SK-N-SH (cell line): ENCODE measurements around the gene PTPRK. TPM values are rescaled to one million over a fixed set of nuclear protein-coding genes. Genes with fewer than 3 reads are reported as not detected.

Experiments used
- CTCF ChIA-PET: fragments of 300-600, 350-600 bp; formaldehyde crosslinking; extraction: SDS; loops from one replicate; lab custom pipeline; 2021; lab: Yijun Ruan, JAX
- POLR2A ChIA-PET: fragments of 350-600 bp; sonication (Branson Sonifier 250); formaldehyde crosslinking; extraction: SDS; loops from one replicate; lab custom pipeline; 2020; ENCODE audit warnings: antibody characterized with exemption, inconsistent platforms; lab: Yijun Ruan, JAX
- DNase-seq: peaks from one replicate; pipeline ENCODE4 v3.0.0; 2012
- H2AFZ ChIP-seq: fragments of 200-600 bp; sonication (generic); 2 replicates; pipeline ENCODE4 v1.8.1; 2016; ENCODE audit warnings: antibody characterized with exemption, mild to moderate bottlenecking, low read depth
- H3F3A ChIP-seq: fragments of 200-600 bp; sonication (generic); replicated peaks from 2 replicates; pipeline ENCODE3; 2016; ENCODE audit warnings: antibody characterized with exemption, mild to moderate bottlenecking; ENCODE audit not compliant: insufficient read depth
- H3K27ac ChIP-seq, 2 experiments: fragments of 200-500 bp in 1 of 2; fragments of 200-600 bp in 1 of 2; sonication (Bioruptor generic) in 1 of 2; sonication (generic), shearing (Covaris generic) in 1 of 2; 2 replicates each; pipeline versions ENCODE4 v1.5.1 to v1.6.1; 2014 to 2016; ENCODE audit warnings: low read depth in 2 of 2, inconsistent platforms in 1 of 2, low read length in 1 of 2, mild to moderate bottlenecking in 1 of 2, mixed read lengths in 1 of 2
- H3K27me3 ChIP-seq: fragments of 200-600 bp; sonication (generic), shearing (Covaris generic); 2 replicates; pipeline ENCODE4 v1.6.1; 2016; ENCODE audit warnings: mixed run types; ENCODE audit not compliant: insufficient read depth
- H3K36me3 ChIP-seq, 2 experiments: fragments of 200-500 bp in 1 of 2; fragments of 200-600 bp in 1 of 2; sonication (Bioruptor generic) in 1 of 2; sonication (generic) in 1 of 2; replicated peaks in 1 of 2; 2 replicates each; pipeline versions ENCODE3 to v1.5.1; 2014 to 2016; ENCODE audit warnings: low read length in 1 of 2, mild to moderate bottlenecking in 1 of 2; ENCODE audit not compliant: insufficient read depth in 2 of 2, control insufficient read depth in 1 of 2
- H3K4me1 ChIP-seq, 2 experiments: fragments of 200-500 bp in 1 of 2; fragments of 200-600 bp in 1 of 2; sonication (Bioruptor generic) in 1 of 2; sonication (generic), shearing (Covaris generic) in 1 of 2; 2 replicates each; pipeline versions ENCODE4 v1.5.1 to v1.6.1; 2014 to 2016; ENCODE audit warnings: low read depth in 1 of 2, low read length in 1 of 2, mixed run types in 1 of 2; ENCODE audit not compliant: insufficient read depth in 2 of 2, control insufficient read depth in 1 of 2
- H3K4me2 ChIP-seq: fragments of 200-600 bp; sonication (generic), shearing (Covaris generic); 2 replicates; pipeline ENCODE4 v1.6.1; 2017; ENCODE audit warnings: mixed run types
- H3K4me3 ChIP-seq, 2 experiments: fragments of 200-500 bp in 1 of 2; fragments of 200-600 bp in 1 of 2; sonication (Bioruptor generic) in 1 of 2; sonication (generic), shearing (Covaris generic) in 1 of 2; 2 replicates each; pipeline versions ENCODE4 v1.5.1 to v1.8.1; 2014 to 2016; ENCODE audit warnings: low read depth in 2 of 2, inconsistent platforms in 1 of 2, low read length in 1 of 2, mild to moderate bottlenecking in 1 of 2, mixed read lengths in 1 of 2, moderate library complexity in 1 of 2
- H3K79me2 ChIP-seq: fragments of 200-600 bp; sonication (generic); 2 replicates; pipeline ENCODE4 v1.8.1; 2017; ENCODE audit warnings: mild to moderate bottlenecking; ENCODE audit not compliant: insufficient read depth
- H3K9ac ChIP-seq: fragments of 200-600 bp; sonication (generic); 2 replicates; pipeline ENCODE4 v1.6.1; 2017; ENCODE audit warnings: mixed run types
- H3K9me2 ChIP-seq: fragments of 200-600 bp; sonication (generic); 2 replicates; pipeline ENCODE4 v1.6.1; 2017; ENCODE audit warnings: mixed run types
- H3K9me3 ChIP-seq: fragments of 200-600 bp; sonication (generic); 2 replicates; pipeline ENCODE4 v1.6.1; 2017; ENCODE audit warnings: mixed run types, mild to moderate bottlenecking, moderate library complexity
- H4K20me1 ChIP-seq: fragments of 200-600 bp; sonication (generic); 2 replicates; pipeline ENCODE4 v1.6.1; 2017; ENCODE audit warnings: mild to moderate bottlenecking, mixed run types; ENCODE audit not compliant: insufficient read depth
- CTCF ChIP-seq: fragments of 200-600 bp; sonication (generic); IDR thresholded peaks from 2 replicates; pipeline ENCODE4 v1.6.1; 2017; ENCODE audit warnings: antibody characterized with exemption, mild to moderate bottlenecking, moderate library complexity
- ELF1 ChIP-seq: IDR thresholded peaks from 2 replicates; pipeline ENCODE4 v1.4.0; 2012
- EP300 ChIP-seq, 2 experiments: IDR thresholded peaks; 2 replicates each; pipeline versions ENCODE4 v1.4.0 to v1.6.1; 2012; ENCODE audit warnings: borderline replicate concordance in 1 of 2, low read depth in 1 of 2, low read length in 1 of 2
- FOSL2 ChIP-seq: IDR thresholded peaks from 2 replicates; pipeline ENCODE4 v1.4.0; 2012; ENCODE audit warnings: low read depth, mild to moderate bottlenecking, moderate library complexity, borderline replicate concordance
- FOXJ3 ChIP-seq: sonication (generic); formaldehyde crosslinking; IDR thresholded peaks from 2 replicates; pipeline ENCODE4 v1.5.1; 2020; ENCODE audit warnings: mild to moderate bottlenecking, missing genetic modification reagents
- FOXM1 ChIP-seq: IDR thresholded peaks from 2 replicates; pipeline ENCODE4 v1.4.0; 2012; ENCODE audit warnings: low read depth, mild to moderate bottlenecking
- NRF1 ChIP-seq: IDR thresholded peaks from 2 replicates; pipeline ENCODE4 v1.6.1; 2012; ENCODE audit warnings: low read depth, mild to moderate bottlenecking, low read length
- RAD21 ChIP-seq: IDR thresholded peaks from 2 replicates; pipeline ENCODE4 v1.6.1; 2012; ENCODE audit warnings: mild to moderate bottlenecking, low read length
- SIN3A ChIP-seq: IDR thresholded peaks from 2 replicates; pipeline ENCODE4 v1.6.1; 2012; ENCODE audit warnings: low read depth, mild to moderate bottlenecking, low read length, moderate library complexity, borderline replicate concordance
- TAF1 ChIP-seq: IDR thresholded peaks from 2 replicates; pipeline ENCODE4 v1.6.1; 2012; ENCODE audit warnings: low read depth, mild to moderate bottlenecking, low read length, moderate library complexity, borderline replicate concordance
- TEAD4 ChIP-seq: IDR thresholded peaks from 2 replicates; pipeline ENCODE4 v1.4.0; 2012; ENCODE audit warnings: mild to moderate bottlenecking, borderline replicate concordance; ENCODE audit not compliant: insufficient read depth
- USF2 ChIP-seq: fragments of 150-350 bp; IDR thresholded peaks from 2 replicates; pipeline ENCODE4 v1.6.1; 2017; ENCODE audit warnings: antibody characterized with exemption, low read length, low read depth, borderline replicate concordance
- YY1 ChIP-seq: IDR thresholded peaks from 2 replicates; pipeline ENCODE4 v1.4.0; 2012; ENCODE audit warnings: low read depth, mild to moderate bottlenecking
- WGBS: methylation state at CpG from one replicate; pipeline ENCODE4 v1.1.6; 2017; ENCODE audit warnings: low lambda C conversion rate; 5-methylcytosine and 5-hydroxymethylcytosine counted together
- polyA plus RNA-seq, 3 experiments: library from polyadenylated mRNA; depleted of rRNA; stranded (reverse); fragments of >200 nt; gene quantifications; 2 replicates each; pipeline ENCODE4 v1.2.3, GENCODE V29; 2012
- TF ChIP-seq, protein P1 (sequence below): IDR thresholded peaks from 2 replicates; pipeline ENCODE4 v1.4.0; 2012; ENCODE audit warnings: low read depth

Gene PTPRK
- polyA plus RNA-seq, 1 of the 3 experiments (the other 2 are of a cell fraction): 9.5 TPM

DNA sequence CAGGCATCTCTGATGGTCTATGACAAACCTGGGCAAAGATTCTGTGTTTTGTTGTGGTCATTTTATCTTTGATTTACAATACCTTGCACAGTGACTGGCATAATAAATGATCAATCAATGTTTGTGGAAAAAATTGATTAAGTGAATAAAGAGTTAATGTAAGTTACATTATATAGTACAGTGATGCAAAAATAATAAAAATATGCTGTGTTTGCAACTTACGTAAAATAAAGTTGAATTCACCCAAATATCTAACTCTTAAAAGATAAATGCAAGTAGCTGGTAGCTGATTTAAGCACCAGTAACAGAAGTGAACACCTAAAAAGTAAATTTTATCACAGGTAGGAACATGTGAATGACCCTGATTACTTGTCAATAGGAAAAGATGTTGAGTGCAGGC, 443.6 kb downstream of the PTPRK start:
- TF ChIP-seq, protein P1, sequence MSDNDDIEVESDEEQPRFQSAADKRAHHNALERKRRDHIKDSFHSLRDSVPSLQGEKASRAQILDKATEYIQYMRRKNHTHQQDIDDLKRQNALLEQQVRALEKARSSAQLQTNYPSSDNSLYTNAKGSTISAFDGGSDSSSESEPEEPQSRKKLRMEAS: no peak
- TF ChIP-seq TAF1 (no peak), FOSL2 (no peak), USF2 (no peak), FOXJ3 (no peak), EP300 (IDR thresholded peaks at IDR 0.05; ENCODE audit: borderline replicate concordance in 1 of 2, low read depth in 1 of 2, low read length in 1 of 2) (no peak), RAD21 (no peak), NRF1 (no peak), ELF1 (no peak), SIN3A (no peak), CTCF (no peak), FOXM1 (no peak)
- DNase-seq: no peak
- no peak overlapping the region for H2AFZ ChIP-seq
- H3K4me2 ChIP-seq: no peak overlapping the region
- no peaks in the 10 kb centered on the region for H4K20me1 ChIP-seq
- no peaks in the 10 kb centered on the region for H3F3A ChIP-seq
- no peaks in the 10 kb centered on the region for H3K9me2 ChIP-seq
- H3K36me3 ChIP-seq: peaks cover 4 to 37% of the 10 kb centered on the region in 2 experiments
- H3K9ac ChIP-seq: no peak overlapping the region
- WGBS: 88% methylated on average over 1 of the region's 1 CpG
- no peaks in the 10 kb centered on the region for H3K79me2 ChIP-seq
- no peaks in the 10 kb centered on the region for H3K9me3 ChIP-seq
- no peaks in the 10 kb centered on the region for H3K4me1 ChIP-seq
- ChIA-PET CTCF (no interaction called here), POLR2A (no interaction called here)
- no peaks in the 10 kb centered on the region for H3K27me3 ChIP-seq
- no peak overlapping the region for H3K27ac ChIP-seq
- no peak overlapping the region for H3K4me3 ChIP-seq

- H3F3A ChIP-seq: peaks cover 3% of the 10 kb centered on the region
- no peaks in the 10 kb centered on the region for H3K27me3 ChIP-seq
- WGBS: 73% methylated on average over 2 of the region's 2 CpGs
- no peak for DNase-seq
- ChIA-PET POLR2A (no interaction called here), CTCF (no interaction called here)
- H3K4me3 ChIP-seq: no peak overlapping the region
- no peak for TF ChIP-seq TEAD4
- no peak for TF ChIP-seq YY1
- TF ChIP-seq NRF1: no peak
- peaks cover 4 to 23% of the 10 kb centered on the region in 2 experiments for H3K36me3 ChIP-seq
- no peaks in the 10 kb centered on the region for H3K79me2 ChIP-seq
- no peaks in the 10 kb centered on the region for H3K9me3 ChIP-seq
- no peaks in the 10 kb centered on the region for H3K9me2 ChIP-seq
- no peaks in the 10 kb centered on the region for H3K4me1 ChIP-seq
- no peak overlapping the region for H2AFZ ChIP-seq
- H3K4me2 ChIP-seq: no peak overlapping the region
- H4K20me1 ChIP-seq: no peaks in the 10 kb centered on the region
- no peak overlapping the region for H3K27ac ChIP-seq
- no peak overlapping the region for H3K9ac ChIP-seq
Measured at GRCh38 chr6:128074567-128074966, 445.8 kb downstream of the PTPRK start.
